Choroid plexus epithelial cell (primary cell): ENCODE measurements around the gene GIPC3.
A peak's percentile ranks its signal among the peaks of the same experiment; 100 is the strongest.

Source experiments
- DNase-seq: peaks from one replicate; pipeline ENCODE4 v3.0.0-alpha.2; 2010; ENCODE audit warnings: low read depth
- H3K4me3 ChIP-seq: 2 replicates; pipeline ENCODE4 v1.5.1; 2011; ENCODE audit warnings: low read depth, mild to moderate bottlenecking, control low read depth, low read length, moderate library complexity
- CTCF ChIP-seq: conservative IDR thresholded peaks from 2 replicates; pipeline ENCODE4 v1.5.1; 2011; ENCODE audit warnings: low read depth, mild to moderate bottlenecking, control low read depth, inconsistent platforms, low read length, moderate library complexity

GIPC3 gene

DNA sequence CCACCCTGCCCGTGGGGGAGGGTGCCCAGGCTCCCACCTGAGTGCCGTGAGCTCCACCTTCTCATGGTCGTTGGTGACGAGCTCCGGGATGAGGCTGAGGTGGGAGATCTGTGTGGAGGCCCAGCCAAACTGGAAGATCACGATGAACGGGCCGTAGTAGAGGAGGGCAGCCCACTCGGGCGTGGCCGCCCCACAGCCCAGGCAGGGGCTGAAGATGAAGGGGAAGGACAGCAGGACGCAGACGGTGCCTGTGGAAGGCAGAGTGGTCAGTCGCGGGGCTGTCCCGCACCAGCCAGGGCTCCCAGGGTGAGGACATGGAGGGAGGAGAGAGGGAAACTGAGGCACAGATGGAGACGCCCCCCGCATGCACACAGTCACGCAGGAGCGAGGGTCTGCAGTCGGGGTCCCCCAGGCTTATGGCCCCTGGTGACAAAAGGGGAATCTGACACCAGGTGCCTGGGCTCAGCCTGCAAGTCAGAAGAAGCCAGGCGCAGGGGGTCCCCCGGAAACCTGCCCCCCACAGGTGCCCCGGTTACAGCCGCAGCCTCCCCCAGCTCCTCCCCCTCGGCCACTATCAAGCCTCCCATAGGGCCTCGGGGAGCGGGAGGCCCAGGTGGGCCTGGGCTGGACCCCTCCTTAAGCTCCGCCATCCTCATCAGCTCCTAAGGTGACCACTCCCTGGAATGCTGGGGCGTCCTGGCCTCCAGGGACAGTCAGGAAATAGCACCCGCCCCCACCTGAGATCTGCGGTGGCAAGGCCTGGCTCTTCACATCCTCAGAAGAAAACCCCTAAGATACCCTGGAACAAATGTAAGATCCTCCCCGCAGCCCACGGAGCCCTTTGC lies 34.1 kb upstream of the GIPC3 start:
- no peak for TF ChIP-seq CTCF
- no peak for DNase-seq
- H3K4me3 ChIP-seq = no peak overlapping the region

GRCh38 chr19:3551792-3552095 lies 33.5 kb upstream of the GIPC3 start:
- DNase-seq = no peak
- no peak overlapping the region for H3K4me3 ChIP-seq
- TF ChIP-seq CTCF = no peak

DNA sequence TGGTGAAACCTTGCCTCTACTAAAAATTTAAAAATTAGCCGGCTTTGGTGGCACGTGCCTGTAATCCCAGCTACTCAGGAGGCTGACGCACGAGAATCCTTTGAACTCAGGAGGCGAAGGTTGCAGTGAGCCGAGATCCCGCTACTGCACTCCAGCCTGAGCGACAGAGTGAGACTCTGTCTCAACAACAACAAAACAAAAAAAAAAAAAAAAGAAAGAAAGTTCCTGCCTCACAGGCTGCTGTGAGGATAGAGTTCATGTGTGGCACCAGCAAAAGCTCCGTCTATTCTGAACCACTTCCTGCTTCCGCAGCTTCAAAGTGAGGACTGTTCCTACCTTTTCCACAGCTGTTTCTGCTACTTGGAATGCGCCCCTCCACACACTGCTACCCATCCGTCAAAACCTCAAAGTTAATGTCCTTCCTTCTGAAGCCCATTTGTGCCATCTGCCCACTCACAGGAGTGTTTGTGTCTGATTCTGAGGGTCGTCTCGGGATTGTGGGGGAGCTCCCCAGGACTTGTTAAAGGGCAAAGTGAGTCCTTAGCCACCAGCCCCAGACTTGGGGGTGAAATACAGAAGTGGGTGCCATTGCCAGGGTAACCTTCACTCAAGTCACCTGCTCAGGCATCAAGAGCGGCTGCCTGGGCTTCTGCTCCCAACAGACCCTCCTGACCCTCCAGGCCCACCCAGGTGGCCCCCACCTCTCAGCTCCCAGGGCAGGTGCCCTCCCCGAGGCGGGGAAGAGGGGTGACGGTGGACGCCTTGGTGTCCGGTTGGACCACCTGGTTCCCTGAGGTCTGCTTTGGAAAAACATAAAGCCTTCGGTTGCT lies 30.8 kb upstream of the GIPC3 start:
- TF ChIP-seq CTCF = no peak
- H3K4me3 ChIP-seq = no peak overlapping the region
- no peak for DNase-seq

DNA sequence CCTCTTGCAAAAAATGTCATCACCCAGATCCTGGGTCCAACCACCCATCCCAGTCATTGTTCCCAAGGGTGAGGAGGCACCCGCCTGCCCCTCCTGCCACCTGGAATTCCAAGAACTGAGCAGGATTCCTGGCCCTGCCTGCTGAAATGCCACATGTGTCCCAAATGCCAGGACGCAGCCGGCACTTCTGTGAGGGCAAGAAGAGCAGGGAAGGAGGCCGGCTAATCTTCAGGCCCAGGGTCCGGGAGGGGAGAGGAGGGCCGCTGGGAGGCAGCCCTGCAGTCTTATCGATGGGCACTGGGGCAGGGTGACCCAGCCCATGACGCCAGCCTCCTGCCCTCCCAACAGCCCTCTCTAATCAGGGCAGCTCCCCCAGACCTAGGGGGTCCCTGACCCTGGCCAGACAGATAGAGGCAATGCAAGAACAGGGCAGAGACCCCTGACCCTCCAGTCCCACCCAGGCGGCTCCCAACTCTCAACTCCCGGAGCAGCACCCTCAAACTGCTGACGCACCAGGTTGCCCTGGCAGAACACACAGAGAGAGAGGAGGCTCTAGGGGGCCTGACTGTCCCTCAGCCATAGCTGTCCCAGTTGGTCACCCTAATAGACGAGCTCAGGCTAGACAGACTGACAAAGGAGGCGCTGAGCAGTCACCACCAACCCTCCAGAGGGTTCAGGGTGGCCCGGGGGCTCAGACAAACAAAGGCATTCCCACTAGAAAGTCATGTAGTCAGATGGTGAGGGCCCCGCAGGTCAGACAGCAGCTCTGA lies 29.4 kb upstream of the GIPC3 start:
- DNase-seq = no peak
- H3K4me3 ChIP-seq = peak overlapping the region; percentile 88

GRCh38 chr19:3556423-3556977 lies 28.8 kb upstream of the GIPC3 start:
- no peak for DNase-seq
- H3K4me3 ChIP-seq = peak overlapping the region; percentile 88
- no peak for TF ChIP-seq CTCF

More for the DNA sequence above, 29.4 kb upstream of the GIPC3 start:
- no peak for TF ChIP-seq CTCF

- H3K4me3 ChIP-seq = peak overlapping the region; percentile 88
- TF ChIP-seq CTCF = peak; percentile 10
- DNase-seq = peak; percentile 47
Observed at GRCh38 chr19:3556978-3557460, 28.3 kb upstream of the GIPC3 start.
